Dermis blood vessel endothelial cell (primary cell): ENCODE measurements around the gene SKI. TPM values are rescaled to one million over a fixed set of nuclear protein-coding genes. Genes with fewer than 3 reads are reported as not detected.

Experiments used
- DNase-seq: peaks from one replicate; pipeline ENCODE4 v3.0.0; 2010
- total RNA-seq: library from RNA; depleted of rRNA; stranded (reverse); fragments of >200 nt; gene quantifications from 2 replicates; pipeline ENCODE4 v1.2.3, GENCODE V29; 2014

Gene SKI
- total RNA-seq, 1 donor from 2014 or later: 26.7 TPM

DNA sequence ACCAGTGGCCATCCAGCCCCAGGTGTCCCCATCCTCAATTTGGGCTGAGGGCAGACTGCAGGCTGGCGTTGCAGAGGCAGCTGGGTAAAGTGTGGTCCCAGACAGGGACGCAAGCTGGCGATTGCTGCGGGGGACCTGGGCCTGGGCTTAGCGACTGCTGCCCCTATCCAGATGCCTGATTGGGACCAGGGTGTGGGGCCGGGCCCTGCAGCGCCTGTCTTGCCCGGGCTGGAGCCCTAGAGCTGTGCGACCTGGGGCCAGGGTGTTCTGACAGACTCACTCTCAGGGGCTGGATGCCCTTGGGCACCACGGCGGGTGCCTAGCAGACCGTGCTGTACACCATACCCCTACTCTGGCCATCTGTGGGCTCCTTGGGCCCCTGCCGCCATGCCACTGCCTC, 17.3 kb upstream of the SKI start:
- no peak for DNase-seq

DNA sequence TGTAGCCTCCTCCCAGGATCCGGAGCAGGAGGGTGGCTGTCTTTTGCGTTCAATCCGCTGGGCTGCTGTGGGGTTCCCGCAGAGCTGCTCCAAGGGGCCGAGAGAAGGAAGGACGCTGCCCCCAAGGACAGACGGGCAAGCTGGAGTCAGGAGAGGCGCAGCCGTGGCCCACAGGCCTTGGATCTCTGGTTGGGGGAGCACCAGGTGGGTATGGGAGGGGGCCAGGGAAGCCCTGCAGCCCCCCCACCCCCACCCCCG, 15.9 kb upstream of the SKI start:
- DNase-seq: no peak

DNA sequence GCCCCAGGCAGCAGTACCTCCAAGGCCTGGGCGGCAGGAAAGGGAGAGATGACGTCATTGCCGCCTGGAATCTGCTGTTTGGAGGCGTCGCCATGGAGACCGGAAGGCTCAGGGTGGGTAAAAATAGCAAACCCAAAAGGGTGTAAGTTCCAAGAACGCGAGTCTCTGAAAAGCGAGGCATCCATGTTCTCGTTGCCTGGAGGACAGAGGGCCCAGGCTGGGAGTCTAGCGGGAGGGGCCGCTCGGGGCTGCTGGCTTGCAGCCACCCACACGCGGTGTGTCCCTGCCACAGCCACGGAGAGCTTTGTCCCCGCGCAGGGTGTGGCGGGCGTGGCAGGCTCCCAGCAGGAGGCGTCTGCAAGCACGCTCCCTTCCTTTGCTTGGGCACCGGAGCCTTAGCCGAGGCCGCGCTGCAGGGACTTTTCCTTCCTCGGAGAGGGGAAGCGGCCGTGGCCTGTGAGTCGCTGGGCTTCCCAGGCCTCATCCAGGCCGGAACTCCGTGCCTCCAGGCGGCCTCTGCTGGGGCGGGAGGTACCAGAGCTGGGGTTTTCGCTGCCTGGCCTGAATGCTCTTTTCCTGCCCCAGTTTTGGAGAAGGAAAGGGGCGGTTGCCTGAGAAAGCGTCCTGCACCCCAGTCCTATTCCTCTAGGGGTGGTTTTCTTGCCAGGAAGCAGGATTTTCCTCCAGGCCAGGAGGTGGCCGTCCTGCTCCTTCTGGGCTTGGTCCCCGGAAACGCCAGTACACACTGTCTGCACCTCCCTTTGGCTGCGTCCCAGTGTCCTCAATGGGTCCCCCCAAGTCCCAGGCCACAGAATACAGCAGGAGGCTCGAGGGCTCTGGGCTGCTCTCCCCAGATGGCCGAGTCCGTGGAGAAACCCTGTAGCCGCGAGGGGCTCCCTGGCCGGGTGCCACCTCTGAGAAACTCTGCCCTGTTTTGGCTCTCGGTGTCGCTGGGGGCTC, 15.3 kb upstream of the SKI start:
- DNase-seq: peak; percentile 99

DNA sequence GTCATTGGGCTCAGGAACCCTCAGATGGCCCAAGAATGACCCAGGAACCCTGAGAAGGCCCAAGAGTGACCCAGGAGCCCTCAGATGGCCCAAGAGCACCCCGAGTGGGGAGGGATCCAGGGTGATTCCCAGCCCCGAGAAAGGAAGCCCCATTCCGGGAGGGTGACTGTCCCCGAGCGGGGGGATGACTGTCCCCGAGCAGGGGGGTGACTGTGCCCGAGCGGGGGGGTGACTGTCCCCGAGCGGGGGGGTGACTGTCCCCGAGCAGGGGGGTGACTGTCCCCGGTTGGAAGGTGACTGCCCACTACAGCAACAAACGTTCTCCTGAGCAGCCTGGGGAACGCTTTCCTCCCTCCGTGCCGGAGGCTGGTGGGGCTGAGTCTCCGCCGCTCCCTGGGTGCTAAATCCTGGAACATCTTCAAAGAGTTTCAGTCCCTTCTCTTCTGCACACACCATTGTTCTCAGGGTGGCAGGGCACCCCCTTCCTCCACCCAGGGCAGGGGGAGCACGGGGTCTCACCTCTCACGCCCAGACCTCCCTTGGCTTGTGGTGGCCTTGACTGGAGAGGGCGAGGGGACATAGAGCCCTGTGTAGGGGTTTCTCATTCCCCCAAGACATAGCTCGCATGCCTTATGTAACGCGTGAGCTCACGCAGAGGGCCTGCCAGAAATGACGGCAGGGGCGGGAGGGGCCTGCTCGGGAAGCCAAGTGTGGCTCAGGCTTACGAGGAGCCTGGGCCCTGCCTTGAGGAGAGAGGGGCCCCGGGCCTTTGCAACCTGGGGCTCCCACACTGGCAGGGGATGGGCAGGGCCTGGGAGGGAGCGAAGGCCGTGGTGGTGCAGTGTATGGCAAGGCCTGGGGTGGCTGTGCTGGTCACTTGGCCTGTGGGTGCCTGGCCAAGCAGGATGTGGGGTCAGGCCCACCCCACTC, 14.3 kb upstream of the SKI start:
- DNase-seq: peak; percentile 56

DNA sequence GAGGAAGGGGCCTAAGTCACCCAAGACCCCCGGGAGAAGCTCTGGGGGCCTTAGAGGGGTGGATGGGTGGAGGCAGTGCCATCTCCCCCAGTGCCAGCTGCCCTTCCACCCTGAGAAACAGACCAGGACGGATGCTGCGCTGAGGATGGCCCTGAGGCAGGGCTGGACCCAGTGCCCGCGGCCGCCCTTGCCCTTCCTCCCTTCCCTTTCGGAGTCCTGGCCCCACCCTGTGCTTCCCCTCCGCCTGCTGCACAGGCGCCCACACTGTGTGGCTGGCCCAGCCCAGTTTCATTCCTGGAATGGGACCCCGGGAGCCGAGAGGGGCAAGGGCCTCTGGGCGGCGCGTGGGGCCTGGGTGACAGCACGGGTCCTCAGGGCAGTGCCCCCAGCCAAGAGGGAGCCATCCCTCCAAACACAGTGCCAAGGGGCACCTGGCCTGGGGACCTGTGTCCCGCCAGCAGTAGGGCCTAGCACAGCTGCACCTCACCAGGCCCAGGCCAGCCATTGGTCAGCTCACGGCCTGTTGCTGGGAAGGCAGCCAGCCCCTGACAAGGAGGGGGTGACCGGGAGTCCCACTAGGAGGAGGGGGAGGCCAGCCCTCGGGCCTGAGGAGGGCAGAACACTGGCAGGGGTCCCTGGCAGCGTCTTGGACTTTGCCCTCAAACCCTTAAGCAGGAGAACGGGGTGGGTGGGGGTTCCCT, 13.4 kb upstream of the SKI start:
- DNase-seq: no peak

DNA sequence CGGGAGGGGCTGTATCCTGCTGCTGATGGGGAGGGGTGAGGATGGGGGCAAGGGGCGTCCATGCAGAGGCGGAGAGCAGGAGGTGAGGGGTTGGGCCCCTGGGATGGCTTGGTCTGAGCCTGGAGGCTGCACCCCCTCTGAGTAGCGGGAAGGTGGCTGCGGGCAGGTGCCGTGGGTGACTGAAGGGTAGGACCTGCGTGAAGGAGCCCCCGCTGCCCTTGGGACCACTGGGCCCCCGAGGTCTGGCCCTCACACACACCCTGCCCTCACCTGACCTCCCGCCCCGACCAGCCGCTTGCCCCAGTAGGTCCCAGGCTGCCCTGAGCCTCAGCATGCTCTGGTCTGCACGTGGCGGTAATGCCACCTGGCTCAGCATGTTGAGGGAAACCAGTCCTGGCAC, 12.8 kb upstream of the SKI start:
- no peak for DNase-seq

DNA sequence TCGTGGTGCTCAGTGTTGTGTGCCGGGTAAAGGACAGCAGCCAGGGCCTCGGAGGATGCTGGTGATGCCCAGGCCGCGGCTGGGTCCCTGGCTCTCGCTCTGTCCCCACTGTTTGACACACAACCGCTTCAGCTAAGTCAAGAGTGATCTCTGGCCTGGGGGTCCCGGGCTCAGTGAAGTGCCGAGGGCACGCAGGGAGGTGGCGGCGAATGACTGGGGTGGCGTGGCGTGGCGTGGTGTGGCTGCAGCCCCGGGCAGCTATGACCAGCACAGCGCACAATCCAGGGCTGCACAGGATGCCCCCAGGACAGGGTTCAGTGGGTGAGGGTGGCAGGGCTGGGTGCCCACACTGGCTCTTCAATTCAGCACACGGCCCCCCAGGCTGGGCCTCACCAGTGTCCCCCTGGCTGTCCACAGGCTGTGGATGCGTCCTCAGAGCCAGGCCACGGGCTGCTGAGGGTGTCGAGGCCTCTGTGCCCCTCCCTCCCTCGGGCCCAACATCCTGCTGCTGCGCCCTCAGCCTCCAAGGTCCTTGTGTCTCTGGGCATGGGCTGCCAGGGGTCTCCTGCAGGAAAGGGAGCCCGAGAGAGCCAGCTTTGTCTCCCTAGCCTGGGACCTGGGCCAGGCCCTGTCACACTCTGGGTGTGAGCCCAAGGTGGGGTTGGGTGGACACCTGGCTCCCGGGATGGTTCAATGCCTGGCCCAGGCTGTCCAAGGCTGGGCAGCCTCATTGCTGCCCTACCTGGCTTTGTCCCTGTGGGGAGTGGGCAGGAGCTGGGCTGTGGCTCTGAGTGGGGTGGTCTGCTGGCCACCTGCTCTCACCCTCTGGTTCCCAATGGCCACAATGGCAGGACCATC, 12.0 kb upstream of the SKI start:
- no peak for DNase-seq

DNA sequence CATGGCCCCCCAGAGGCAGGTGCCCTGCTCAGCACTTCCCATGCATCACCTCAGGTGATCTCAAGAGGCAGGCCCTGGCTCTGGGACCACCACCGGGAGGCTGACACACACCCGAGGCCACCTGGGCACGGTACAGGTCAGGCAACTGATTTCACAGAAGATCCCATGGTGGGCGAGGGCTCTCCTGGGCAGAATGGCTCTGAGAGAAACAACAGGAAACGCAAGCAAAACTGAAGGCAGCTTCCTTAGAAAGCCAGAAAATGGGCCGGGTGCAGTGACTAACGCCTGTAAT, 11.4 kb upstream of the SKI start:
- DNase-seq: no peak

DNA sequence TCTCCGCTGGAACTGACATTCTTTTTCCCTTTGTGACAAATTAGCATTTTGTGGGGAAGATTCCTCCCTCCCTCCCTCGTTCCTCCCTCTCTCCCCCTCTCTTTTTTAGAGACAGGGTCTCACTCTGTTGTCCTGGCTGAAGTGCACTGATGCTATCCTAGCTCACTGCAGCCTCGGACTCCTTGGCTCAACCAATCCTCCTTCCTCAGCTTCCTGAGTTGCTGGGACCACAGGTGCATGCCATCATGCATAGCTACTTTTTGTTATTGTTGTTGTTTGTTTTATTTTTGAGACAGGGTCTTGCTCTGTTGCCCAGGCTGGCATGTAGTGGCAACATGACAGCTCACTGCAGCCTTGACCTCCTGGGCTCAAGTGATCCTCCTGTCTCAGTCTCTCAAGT, 6.8 kb upstream of the SKI start:
- DNase-seq: no peak

DNA sequence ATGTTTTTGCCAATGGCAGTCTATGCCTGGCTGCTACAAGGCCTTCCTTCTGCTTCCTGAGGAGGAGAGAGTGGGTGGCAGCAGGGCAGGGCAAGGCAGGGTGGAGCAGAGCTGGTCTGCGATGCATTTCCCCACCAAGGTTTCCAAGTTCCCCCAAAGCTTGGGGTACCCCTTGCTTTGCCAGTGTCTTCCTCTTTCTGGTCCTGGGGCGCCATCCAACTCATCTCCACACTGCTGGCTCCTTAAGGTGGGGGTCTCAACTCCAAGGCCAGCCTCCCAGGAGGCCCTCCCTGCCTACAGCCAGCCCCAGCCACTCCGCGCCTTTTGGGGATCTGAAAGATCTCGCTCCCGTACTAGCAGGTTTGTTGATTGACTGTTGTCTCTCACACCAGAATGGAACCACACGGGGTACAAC, 3.9 kb upstream of the SKI start:
- no peak for DNase-seq

DNA sequence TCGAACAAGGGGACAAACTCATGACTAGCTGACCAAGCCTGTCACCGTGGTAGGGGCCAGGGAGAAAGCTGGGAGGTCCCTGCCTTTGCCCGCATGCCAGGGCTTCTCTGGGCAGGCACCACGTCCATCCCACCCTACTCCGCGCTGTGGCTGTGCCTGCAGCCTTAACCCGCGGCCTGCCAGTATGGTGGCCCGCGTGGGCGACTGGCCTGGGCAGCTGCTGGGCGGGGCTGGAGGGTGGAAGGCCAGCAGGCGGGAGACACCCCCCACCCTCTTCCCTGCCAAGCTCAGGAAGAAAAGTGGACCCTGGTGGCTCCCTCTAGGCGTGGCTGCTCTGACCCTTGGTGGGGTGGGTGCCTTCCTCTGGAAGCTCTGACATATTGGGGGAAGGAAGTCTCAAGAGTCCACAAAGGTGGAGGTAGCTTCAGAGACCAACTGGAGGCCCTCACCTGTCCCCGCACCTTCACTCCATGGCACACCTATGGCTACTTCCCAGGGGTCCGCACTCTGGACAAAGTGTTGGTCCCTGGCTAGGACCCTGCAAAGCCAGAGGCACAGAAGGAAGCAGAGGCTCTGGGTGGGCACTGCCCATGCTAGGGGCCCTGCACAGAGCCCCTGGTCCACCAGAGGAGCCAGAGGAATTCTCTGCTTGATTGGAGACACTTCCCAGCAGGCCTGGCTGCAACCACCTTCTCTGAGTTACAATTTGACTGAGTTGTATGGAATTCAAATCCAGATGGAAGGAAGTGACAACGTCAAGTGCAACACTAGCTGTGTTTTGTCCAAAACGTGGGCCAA, 3.3 kb upstream of the SKI start:
- no peak for DNase-seq

DNA sequence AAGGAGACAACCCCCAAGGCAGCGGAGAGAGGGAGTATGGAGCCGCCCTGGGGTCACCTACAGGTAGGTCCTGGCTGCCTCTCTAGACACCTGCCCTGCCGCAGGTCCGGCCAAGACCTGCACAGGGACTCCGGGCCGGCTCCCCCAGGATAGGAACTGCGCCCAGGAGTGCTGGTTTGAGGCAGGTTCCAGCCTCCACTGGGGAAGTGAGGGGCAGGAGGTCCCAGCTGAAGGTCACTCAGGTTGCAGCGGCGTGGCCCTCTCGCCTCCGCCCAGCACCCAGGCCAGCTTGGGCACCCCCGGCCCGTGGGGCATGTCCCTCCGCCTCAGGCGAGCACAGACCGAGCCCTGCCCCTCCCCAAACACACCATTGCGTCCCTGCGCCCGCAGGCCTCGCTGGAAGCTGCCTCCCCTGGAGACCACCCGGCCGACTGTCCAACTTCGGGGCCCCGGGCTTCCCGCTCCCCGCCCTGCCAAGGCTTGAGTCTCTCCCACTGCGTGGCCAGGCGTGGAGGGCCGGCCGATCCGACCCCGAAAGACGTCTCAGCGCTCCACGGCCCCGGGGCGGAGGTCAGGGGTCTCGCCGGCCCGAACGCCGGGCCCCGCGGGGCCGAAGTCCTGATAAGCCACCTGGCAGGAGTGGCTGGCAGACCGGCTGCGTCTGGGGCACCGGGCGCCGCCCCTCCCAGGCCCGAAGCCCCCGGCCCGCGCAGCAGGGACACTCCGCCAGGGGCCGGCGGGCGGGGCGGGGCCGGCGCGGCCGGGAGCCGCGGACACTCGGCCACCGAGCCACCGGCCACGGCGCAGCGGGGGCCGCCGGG, 1.4 kb upstream of the SKI start:
- no peak for DNase-seq

DNA sequence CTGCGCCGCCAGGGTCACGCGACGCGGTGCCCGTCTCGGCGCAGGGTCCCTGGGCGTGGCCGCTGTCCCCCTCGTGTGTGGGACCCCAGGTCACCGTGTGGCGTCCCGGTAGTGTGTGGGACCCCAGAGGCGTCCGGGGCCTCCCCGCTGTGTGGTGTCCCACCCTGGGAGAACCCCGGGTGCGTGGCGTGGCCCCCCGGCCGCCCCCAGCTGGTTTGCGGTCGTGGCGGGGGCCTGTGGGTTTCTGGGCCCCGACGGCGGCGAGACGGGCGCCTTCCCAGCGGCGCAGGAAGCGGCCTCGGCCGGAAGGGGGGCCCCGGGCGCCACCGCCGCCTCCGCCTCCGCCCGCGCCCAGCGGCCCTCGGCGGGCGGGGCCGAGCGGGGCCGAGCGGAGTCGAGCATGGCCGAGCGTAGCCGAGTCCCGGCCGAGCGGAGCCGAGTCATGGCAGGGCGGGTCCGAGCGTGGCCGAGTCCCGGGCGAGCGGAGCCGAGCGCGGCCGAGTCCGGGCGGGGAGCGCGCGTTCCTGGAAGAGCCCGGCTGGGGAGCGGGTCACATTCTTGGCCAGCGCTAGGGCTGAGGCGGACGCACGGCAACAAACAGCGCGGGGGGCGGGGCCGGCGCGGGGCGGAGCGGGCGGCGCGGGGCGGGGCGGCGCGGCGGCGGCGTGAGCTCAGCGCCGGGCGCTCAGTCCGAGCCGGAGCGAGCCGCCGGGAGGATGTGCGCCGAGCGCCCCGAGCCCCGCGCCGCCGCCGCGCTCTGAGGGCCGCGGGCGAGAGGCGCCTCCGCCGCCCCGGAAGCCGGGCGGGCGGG, 568 bp upstream of the SKI start:
- DNase-seq: peak; percentile 98

DNA sequence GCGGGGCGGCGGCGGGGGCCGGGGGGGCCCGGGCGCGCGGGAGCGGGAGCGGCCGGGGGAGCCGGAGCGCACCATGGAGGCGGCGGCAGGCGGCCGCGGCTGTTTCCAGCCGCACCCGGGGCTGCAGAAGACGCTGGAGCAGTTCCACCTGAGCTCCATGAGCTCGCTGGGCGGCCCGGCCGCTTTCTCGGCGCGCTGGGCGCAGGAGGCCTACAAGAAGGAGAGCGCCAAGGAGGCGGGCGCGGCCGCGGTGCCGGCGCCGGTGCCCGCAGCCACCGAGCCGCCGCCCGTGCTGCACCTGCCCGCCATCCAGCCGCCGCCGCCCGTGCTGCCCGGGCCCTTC, 546 bp downstream of the SKI start:
- peak; percentile 48 for DNase-seq

DNA sequence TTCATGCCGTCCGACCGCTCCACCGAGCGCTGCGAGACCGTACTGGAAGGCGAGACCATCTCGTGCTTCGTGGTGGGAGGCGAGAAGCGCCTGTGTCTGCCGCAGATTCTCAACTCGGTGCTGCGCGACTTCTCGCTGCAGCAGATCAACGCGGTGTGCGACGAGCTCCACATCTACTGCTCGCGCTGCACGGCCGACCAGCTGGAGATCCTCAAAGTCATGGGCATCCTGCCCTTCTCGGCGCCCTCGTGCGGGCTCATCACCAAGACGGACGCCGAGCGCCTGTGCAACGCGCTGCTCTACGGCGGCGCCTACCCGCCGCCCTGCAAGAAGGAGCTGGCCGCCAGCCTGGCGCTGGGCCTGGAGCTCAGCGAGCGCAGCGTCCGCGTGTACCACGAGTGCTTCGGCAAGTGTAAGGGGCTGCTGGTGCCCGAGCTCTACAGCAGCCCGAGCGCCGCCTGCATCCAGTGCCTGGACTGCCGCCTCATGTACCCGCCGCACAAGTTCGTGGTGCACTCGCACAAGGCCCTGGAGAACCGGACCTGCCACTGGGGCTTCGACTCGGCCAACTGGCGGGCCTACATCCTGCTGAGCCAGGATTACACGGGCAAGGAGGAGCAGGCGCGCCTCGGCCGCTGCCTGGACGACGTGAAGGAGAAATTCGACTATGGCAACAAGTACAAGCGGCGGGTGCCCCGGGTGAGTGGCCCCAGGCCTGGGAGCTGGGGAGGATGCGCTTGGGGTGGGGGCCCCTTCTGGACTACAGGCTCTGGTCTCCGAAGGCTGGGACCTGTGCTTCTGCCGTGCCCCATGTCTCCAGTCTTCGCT, 1.1 kb downstream of the SKI start:
- peak; percentile 76 for DNase-seq

DNA sequence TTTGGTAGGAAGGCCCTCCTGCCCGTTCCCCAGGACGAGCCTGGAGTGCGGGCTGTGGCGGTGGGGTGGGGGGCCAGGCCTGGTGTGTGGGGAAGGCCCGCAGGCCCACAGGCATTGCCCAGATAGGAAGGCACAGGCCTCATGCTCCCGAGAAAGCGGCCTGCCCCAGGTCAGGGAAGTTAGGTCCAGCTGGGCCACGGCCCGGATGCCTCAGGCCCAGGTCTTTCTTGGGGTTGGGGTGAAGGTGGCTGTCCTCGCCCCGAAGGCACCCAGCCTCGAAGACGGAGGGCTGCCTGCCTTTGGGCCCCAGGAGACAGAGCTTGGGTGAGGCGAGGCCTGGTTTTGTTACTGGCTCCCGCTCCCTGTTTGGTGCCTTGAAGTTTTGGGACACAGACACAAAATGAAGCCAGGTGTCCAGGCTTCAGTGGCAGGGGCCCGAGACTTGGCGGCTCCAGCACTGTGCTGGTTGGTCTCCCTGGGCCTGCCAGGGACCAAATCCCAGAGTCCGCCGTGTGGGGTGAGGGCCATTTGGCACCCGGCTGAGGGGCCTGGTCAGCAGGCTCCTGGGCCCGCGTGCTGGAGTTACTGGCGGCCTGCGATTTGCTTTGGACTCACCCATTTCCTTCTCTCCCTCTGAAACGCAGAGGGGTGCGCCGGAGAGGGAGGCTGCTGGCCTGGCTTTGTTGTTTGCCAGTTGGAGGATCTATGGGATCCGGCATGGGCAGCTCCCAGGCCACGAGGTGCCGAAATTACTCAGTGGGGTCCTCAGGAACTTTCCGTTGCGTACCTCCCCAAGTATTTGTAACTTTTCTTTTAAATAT, 2.0 kb downstream of the SKI start:
- DNase-seq: peak; percentile 58

DNA sequence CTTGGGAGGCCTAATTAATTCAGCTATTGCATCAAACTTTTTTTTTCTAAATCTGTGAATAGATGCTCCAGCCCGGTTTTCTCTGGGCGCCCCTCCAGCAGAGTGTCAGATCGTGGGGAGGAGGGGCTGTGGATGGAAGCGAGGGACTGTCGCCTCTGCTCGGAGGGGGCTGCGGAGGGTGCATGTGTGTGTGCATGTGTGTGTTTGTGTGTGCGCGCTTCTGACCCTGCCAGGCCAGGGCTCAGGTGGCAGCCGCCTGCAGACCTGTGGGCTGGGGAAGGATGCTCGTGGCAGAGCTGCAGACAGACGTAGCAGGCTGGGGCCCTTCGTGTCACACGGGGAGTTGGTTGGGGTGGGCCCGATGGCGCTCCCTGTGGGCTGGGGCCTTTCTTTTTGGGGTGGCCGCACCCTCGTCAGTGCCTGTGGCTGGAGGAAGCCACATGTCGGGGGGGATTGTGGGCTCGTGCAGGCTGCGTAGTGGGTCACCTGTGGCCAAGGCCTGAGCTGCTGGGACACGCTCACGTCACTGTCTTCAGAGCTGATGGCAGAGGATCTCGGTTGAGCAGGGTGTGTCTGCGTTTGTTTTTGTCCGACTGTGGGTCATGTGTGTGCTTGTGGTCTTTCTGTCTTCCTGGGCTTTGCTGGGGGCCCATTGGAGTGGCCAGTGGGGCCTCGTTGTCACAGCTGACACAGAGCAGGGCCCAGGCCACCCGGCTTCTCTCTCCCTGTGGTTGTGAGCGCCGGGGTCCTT, 2.8 kb downstream of the SKI start:
- no peak for DNase-seq
